Ovary (tissue), 9 donors: Measurements from ENCODE around the gene AFF4. TPM values are rescaled to one million over a fixed set of nuclear protein-coding genes. Genes with fewer than 3 reads are reported as not detected.

Experiments used
- DNase-seq, 5 donors: peaks; one replicate each; pipeline ENCODE4 v3.0.0-alpha.2; 2019 to 2020
- H3K27ac ChIP-seq, 2 donors: fragments of 200-600 bp; one replicate each; pipeline versions ENCODE4 v1.5.1 to v1.8.0; 2019 to 2022
- H3K27me3 ChIP-seq: fragments of 200-600 bp; one replicate; pipeline ENCODE4 v1.8.0; 2022
- H3K36me3 ChIP-seq: fragments of 200-600 bp; sonication (generic); one replicate; pipeline ENCODE4 v1.5.1; 2019
- H3K4me1 ChIP-seq: one replicate; pipeline ENCODE4 v1.8.1; 2013; ENCODE audit warnings: mild to moderate bottlenecking, moderate library complexity; ENCODE audit not compliant: insufficient read depth
- H3K4me3 ChIP-seq: fragments of 200-600 bp; sonication (generic); one replicate; pipeline ENCODE4 v1.5.1; 2017
- H3K9me3 ChIP-seq, 2 donors: fragments of 200-600 bp in 1 of 2; sonication (generic) in 1 of 2; one replicate each; pipeline versions ENCODE4 v1.5.1 to v1.8.1; 2013 to 2019; ENCODE audit warnings: mild to moderate bottlenecking in 1 of 2, moderate library complexity in 1 of 2
- EP300 ChIP-seq: sonication (generic); formaldehyde crosslinking; IDR thresholded peaks from one replicate; pipeline ENCODE4 v1.6.1; 2017; ENCODE audit warnings: antibody characterized with exemption
- POLR2A ChIP-seq: fragments of 450-650 bp; IDR thresholded peaks from one replicate; pipeline ENCODE4 v1.6.1; 2017; ENCODE audit warnings: antibody characterized with exemption, mild to moderate bottlenecking, moderate library complexity
- WGBS, 3 donors: extraction: QIAGEN DNeasy Blood & Tissue Kit in 1 of 3; methylation state at CpG; one replicate each; pipeline versions ENCODE4 v1.1.5 to v1.1.7; 2013 to 2017; 5-methylcytosine and 5-hydroxymethylcytosine counted together
- intact Hi-C, 4 donors: fragments of 100-400 bp; cut with DNase I; formaldehyde crosslinking; loops; one replicate each; pipeline versions ENCODE4 v1.11.0 to v1.15.1; 2022 to 2023
- polyA plus RNA-seq, 2 donors: library from polyadenylated mRNA; stranded (reverse); fragments of 200-250 nt in 1 of 2; fragments of 350-450 nt in 1 of 2; fragmentation: Illumina TruSeq in 1 of 2; extraction: RNeasy Lipid Tissue Mini Kit (QIAGEN cat#74804) in 1 of 2; gene quantifications; one replicate each; pipeline ENCODE4 v1.2.3, GENCODE V29; 2013 to 2014
- total RNA-seq, 7 donors: library from RNA; depleted of rRNA in 2 of 7; stranded (reverse); fragments of >200 nt in 2 of 7; fragmentation: NEBNext Ultra II Directional in 3 of 7; extraction: Animal tissue kit (Norgen Biotek cat#: 25700) in 3 of 7; gene quantifications; one replicate each; pipeline versions ENCODE4 v1.1.0 to v1.2.4, GENCODE V29; 2016 to 2023
- TF ChIP-seq, protein P1 (sequence below), 3 donors: fragments of 450-650 bp in 2 of 3; fragments of 200-600 bp in 1 of 3; IDR thresholded peaks; one replicate each; pipeline versions ENCODE4 v1.5.1 to v1.8.0; 2016 to 2022; ENCODE audit warnings: antibody characterized with exemption in 3 of 3, mild to moderate bottlenecking in 1 of 3
- donor health status: DM: no; HTN: no; CAD: no; lungs with moderate emphysema.
- donor health status: DM: no; HTN: no; CAD: no.
- donor health status: Bipolar disorder and iron deficiency.
- donor health status: DM: yes; HTN: yes; CAD: no.
- donor health status: DM: no; HTN: no; CAD: no.
- donor health status: DM: yes; HTN: yes; CAD: no.

The AFF4 gene
- total and polyA plus RNA-seq, 9 donors: 19.5 to 114 (median 70.5) TPM

- DNase-seq: no peak
- H3K4me1 ChIP-seq: no peaks in the 10 kb centered on the region
- H3K27ac ChIP-seq: no peak overlapping the region
- no peaks in the 10 kb centered on the region for H3K27me3 ChIP-seq
- 75 to 88% (median 79%) methylated on average over 4 of the region's 4 CpGs for WGBS, 3 donors
- no peaks in the 10 kb centered on the region for H3K9me3 ChIP-seq
- TF ChIP-seq POLR2A: no peak
- TF ChIP-seq, protein P1, sequence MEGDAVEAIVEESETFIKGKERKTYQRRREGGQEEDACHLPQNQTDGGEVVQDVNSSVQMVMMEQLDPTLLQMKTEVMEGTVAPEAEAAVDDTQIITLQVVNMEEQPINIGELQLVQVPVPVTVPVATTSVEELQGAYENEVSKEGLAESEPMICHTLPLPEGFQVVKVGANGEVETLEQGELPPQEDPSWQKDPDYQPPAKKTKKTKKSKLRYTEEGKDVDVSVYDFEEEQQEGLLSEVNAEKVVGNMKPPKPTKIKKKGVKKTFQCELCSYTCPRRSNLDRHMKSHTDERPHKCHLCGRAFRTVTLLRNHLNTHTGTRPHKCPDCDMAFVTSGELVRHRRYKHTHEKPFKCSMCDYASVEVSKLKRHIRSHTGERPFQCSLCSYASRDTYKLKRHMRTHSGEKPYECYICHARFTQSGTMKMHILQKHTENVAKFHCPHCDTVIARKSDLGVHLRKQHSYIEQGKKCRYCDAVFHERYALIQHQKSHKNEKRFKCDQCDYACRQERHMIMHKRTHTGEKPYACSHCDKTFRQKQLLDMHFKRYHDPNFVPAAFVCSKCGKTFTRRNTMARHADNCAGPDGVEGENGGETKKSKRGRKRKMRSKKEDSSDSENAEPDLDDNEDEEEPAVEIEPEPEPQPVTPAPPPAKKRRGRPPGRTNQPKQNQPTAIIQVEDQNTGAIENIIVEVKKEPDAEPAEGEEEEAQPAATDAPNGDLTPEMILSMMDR (IDR thresholded peaks at IDR 0.05): no peak
- intact Hi-C loops: no loop called here
- no peaks in the 10 kb centered on the region for H3K36me3 ChIP-seq
- no peak overlapping the region for H3K4me3 ChIP-seq
These were observed 67.6 kb downstream of the AFF4 start for GRCh38 chr5:132895719-132896305.

GRCh38 chr5:132890817-132891216, 72.6 kb downstream of the AFF4 start:
- TF ChIP-seq EP300: no peak
- TF ChIP-seq, protein P1 (IDR thresholded peaks at IDR 0.05): no peak
- TF ChIP-seq POLR2A: no peak
- no peak for DNase-seq
- Histone ChIP-seq H3K36me3 (no peaks in the 10 kb centered on the region), H3K4me3 (no peak overlapping the region), H3K9me3 (no peaks in the 10 kb centered on the region), H3K27me3 (no peaks in the 10 kb centered on the region), H3K27ac (no peak overlapping the region), H3K4me1 (no peaks in the 10 kb centered on the region)
- 89 to 93% (median 92%) methylated on average over 4 of the region's 4 CpGs for WGBS, 3 donors
- intact Hi-C loops: no loop called here

DNA sequence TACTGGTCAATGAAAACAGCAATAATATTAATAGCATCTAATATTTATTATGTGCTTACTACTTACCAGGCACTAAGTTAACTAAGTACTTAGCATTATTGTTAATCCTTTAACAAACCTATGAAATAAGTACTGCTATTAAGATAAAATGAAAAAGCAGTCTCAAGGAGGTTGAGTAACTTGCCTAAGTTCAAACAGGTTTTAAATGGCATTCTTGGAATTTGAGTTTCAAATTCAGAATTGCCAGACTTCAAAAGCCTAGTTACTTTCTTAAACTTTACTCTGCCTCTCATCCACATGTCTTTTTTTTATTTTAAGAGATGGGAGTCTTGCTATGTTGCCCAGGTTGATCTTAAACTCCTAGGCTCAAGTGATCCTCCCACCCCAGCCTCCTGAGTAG, 73.9 kb downstream of the AFF4 start:
- Histone ChIP-seq H3K9me3 (no peaks in the 10 kb centered on the region), H3K4me3 (no peak overlapping the region), H3K4me1 (no peaks in the 10 kb centered on the region), H3K27ac (no peak overlapping the region), H3K36me3 (no peaks in the 10 kb centered on the region), H3K27me3 (no peaks in the 10 kb centered on the region)
- intact Hi-C loops: no loop called here
- TF ChIP-seq POLR2A: no peak
- TF ChIP-seq, protein P1 (IDR thresholded peaks at IDR 0.05): no peak
- no peak for TF ChIP-seq EP300
- DNase-seq: no peak

DNA sequence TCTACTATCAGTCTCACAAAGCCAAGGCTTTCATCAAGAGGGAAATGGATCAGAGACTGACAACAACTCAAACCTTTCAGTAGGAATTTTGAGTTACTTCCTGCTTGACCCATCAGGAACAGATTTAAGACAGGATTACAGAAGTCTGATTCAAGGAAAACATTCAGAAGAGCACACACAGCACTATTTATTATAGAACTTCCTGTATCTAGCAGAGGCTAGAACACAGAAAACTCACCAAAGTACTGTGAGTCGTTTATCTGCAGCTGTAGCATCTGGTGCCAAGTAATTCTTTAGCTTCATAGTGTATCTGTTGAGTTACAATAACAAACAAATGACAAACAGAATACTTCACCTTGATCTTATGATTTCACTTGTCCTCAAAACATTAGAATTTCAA, 76.2 kb downstream of the AFF4 start:
- Histone ChIP-seq H3K36me3 (no peaks in the 10 kb centered on the region), H3K27ac (no peak overlapping the region)
- 3 to 12% (median 3%) methylated on average over 1 of the region's 1 CpG for WGBS, 3 donors

More for the DNA sequence above, 76.2 kb downstream of the AFF4 start:
- Histone ChIP-seq H3K9me3 (no peaks in the 10 kb centered on the region), H3K27me3 (no peaks in the 10 kb centered on the region), H3K4me3 (no peak overlapping the region), H3K4me1 (no peaks in the 10 kb centered on the region)
- TF ChIP-seq POLR2A: no peak
- TF ChIP-seq, protein P1 (IDR thresholded peaks at IDR 0.05): no peak
- TF ChIP-seq EP300: no peak
- intact Hi-C loops: no loop called here
- DNase-seq: no peak
